ENCODE data around the gene FOXD2.
"Not testable (repeated sequence)": the region's sequence is repeated elsewhere in the genome, so short reads cannot be mapped to it uniquely, and the experiment has no call there.

Gene FOXD2

DNA sequence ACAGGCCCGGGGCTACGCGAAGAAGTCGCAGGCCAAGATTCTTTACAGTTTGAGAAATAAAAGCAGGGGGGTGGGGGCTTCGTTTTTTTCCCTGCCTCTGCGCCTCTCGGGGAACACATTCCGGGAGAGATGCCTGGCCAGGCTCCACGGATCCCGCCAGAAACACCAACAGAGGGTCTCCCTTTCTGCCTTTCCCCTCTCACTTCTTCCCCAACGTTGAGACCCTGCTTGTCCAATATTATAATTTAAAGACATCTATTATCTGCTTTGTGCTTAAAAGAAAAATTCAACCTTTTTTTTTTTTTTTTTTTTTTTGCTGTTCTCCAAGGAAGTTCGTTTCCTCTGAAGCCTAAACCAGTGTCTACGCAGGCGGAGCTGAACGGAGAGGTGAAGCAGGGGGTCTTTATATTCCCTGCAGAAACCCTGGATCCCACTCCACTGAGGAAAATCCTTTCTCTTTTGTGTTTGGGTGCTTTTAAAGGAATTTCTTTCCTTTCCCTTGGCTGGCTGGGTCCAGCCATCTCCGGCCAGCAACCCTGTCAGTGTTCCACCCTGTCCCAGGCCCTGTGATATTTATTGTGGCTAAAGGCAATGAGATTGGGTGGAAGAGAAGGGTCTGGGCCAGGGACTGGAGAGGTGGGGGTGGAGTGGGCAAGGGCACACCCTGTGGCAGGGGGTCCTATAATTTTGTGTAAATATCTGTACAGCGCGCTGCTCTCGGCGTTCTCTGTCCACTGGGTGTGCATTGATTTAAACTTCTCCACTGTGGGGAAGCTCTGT lies 2.2 kb downstream of the FOXD2 start:
- no peak for DNase-seq (ENCODE audit: low read depth in 2 of 2)

DNA sequence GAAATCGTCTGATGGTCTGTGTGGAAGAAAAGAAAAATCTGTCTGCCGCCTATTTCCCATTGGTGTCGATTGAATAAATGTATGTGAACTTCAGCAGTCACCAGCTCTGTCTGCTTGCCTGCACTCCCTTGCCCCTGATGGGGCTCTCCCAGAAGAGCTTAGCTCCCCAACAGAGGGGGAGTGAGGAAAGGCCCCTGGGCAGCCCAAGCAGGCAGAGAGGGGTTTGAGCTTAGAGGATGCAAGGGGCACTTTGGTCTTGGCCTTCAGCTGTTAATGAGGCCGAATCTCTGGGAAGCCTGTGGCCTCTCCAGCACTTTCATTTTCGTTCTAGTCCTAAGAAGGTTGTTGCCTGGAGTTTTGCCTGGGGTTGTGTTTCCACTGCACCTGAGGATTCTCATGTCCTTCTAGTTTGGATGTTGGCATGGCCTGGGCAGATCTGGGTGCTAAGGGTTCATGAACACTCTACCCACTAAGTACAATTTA lies 2.8 kb downstream of the FOXD2 start:
- no peak for DNase-seq (ENCODE audit: low read depth in 2 of 2)

DNA sequence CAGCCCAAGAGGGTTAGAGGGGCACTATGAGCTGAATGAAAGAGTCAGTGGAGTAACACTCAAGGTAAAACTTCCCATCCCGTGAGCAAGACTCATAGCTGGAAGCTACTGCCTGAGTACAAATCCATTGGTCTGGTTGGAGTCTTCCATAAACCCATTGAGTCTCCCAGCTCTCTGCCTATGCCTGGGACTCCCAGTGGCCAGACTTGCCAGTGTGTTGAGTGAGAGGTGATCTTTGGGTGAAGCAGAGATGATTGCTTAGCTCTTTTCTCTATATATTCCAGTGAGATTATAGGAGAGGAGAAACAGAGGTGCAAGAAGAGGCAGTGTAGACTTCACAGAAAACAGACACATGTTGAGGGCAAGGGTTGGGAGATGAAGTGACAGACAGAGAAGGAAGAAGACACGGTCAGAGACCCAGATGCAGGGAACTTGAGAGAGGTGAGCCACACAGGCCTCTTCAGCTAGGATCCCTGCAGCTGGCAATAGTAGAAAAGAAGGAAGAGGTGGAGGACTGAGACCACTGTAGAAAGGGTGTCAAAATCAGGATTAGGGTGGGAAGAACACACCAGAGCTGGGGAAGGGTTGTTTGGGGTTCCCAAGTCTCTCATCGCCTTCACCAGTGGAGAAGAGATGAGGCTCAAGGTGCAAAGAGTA lies 3.7 kb downstream of the FOXD2 start:
- no peak for DNase-seq (ENCODE audit: low read depth in 2 of 2)

DNA sequence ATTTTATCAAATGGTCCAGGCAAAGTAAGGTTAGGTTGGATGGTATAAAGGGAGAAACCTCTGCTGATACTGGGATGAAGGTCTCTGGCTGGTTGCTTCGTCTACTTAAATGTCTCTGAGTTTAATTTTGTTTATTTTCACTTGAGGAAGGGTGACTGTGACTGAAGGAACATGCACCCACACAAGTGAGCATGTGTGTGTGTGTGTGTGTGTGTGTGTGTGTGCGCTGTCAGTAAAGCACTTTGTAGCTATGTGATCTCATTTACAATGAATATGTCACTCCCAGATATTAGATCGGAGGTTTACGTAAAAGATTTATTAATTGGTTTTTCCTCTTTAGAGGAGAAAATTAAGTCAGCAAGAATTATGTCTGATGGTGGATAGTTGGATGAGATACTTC lies 4.4 kb downstream of the FOXD2 start:
- DNase-seq (ENCODE audit: low read depth in 2 of 2), result no peak

DNA sequence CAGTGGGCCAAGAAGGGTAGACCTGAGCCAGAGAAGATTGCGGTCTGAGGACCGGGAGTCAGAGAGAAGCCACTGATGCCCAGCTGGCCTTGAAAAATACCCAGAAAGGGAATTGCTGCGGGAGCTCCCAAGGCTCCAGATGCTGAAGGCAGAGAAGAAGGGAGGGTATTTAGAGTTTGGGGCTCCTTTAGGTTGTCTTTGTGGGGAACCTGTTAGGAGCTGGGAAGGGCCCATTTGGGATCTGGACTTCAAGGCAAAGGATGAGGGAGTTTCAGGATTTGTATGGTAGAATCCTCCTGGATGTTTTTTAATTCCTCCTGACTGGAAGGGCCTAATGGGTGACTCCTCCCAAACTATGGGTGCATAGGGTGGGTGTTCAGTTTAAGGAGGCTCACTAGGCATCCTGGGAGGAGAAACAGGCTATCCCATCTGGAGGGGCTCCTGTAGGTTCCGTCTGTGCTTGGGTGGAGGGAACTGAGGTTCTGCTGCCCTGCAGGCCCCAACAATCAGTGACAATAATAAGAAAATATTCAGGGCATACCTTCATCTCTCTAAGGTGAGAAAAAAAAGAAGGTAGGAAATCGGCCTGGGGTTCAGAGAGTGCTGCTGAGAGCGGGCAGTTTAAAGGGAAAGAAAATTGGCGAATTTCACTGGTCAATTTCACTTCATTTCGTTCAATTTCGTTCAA lies 5.1 kb downstream of the FOXD2 start:
- no peak for DNase-seq (ENCODE audit: low read depth in 2 of 2)

DNA sequence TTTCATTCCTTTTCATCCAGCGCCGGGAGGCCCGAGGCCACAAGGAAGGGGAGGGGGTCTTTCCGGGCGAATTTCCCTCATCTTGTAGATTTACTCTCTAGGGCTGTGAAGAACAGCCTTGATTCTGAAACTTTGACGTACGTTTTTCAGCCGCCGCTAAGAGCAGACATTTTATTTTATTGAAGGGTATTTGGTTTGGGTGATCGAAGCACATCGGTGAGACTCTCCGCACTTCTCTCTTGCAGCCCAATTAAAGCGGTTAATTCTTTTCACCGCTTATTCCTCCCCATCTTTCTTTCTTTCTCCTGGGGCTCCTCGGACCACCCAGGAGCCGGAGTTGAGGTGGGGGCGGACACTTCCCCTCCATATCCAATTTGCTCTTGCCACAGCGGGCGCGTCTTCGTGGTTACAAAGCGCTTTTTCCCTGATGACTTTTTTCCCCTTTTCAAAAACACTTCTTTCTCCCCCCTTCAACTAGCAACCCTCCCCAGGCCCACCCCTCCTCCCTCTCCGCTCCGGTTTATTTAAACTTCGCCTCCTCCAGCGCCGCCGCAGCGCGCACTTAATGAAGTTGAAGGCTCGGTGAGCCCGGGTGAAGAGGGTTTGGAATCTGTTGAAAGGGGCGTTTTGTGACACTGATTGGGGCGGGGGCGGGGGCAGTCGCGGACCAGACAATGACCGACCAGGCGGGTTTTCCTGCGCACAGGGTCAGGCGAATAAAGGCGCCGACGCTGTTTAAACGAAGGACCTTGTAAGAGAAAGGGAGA lies 5.9 kb downstream of the FOXD2 start:
- DNase-seq (ENCODE audit: low read depth in 2 of 2), result no peak

DNA sequence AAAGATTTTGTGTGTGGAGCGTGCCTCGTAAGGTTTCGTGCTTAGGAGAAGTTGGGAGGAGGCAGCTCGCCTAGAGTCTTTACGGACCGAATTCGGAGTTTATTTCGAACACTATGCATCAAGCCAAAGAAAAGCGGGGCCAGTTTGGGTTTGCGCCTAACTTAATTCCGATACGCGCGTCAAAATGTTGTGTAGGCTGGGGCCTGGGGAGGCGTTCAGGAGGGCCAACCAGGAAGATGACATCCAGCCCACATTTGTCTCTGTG lies 6.4 kb downstream of the FOXD2 start:
- no peak for DNase-seq (ENCODE audit: low read depth in 2 of 2)

DNA sequence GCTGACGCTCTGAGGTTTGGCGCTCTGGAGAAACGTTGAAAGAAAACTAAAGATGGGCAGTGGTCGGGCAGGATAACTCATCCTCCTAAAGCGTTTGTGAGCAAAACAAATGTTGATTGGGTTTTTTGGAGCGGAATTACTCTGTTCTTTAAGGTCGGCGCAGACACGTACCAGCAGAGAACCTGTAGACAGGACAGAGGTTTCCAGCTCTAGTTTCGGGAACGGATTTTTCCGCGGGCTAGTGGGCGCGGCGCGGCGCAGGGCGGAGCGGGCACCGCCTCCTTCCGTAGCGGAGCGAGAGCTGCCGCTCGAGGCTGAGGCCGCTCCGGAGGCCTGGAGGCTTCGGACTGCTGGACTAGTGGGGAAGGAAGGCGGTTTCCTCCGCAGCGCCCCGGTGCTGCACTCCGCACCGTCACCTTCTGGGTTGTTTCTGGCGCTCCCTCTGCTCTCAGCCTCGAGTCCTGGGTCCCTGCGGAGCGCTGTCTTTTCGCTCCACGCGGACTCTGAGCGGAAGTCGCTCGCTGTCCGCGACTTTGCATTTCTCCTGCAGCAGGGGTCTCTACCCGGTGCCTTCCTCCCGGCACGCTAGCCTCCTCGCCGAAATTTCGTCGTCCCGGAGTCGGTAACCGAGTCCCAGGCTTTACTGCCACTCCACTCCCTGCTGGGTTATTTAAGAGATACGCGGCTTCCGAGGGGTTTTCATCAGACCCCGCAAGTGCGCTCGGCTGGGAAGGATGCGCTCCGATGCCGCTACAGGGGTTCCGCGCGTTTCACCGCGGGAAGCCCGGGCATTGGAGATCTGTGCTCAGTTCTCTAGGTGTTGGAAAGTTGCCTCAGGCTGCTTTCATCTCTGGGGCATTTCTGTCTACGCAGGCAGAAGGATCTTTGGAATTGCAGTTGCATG lies 7.0 kb downstream of the FOXD2 start:
- DNase-seq (ENCODE audit: low read depth in 2 of 2), result no peak

DNA sequence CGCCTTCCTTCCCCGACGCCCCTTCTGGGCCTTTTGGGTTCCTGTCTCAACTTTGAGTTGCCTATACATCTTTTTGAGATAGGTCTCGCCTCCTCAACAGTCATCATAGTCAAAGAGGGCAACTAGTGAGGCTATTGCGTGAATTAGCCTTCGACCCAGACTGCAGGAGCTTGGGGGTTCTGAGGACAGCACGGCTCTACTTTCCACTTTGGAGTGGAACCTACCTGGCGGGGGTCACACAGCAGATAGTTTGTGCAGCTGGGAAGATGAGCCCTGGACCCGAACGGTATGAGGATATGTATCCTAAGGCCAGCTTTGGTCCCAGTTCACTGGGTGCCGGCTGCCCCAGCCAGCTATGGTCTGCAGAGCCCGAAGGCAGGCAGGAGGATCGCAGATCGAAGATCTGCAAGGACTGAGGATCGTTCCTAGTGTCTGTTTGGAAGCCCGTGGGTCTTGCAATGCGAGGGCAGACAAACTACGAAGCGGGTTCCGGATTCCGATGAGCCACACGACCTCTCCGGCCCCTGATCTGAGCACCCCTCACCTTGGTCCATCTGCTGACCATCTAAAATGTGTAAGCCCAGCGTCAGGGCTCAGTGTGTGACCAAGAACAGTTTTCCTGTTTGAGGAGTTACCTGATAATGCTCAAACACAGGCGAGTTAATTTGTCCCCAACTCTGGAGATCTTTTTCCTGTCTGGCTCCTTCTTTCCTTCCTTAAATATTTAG lies 8.1 kb downstream of the FOXD2 start:
- no peak for DNase-seq (ENCODE audit: low read depth in 2 of 2)

DNA sequence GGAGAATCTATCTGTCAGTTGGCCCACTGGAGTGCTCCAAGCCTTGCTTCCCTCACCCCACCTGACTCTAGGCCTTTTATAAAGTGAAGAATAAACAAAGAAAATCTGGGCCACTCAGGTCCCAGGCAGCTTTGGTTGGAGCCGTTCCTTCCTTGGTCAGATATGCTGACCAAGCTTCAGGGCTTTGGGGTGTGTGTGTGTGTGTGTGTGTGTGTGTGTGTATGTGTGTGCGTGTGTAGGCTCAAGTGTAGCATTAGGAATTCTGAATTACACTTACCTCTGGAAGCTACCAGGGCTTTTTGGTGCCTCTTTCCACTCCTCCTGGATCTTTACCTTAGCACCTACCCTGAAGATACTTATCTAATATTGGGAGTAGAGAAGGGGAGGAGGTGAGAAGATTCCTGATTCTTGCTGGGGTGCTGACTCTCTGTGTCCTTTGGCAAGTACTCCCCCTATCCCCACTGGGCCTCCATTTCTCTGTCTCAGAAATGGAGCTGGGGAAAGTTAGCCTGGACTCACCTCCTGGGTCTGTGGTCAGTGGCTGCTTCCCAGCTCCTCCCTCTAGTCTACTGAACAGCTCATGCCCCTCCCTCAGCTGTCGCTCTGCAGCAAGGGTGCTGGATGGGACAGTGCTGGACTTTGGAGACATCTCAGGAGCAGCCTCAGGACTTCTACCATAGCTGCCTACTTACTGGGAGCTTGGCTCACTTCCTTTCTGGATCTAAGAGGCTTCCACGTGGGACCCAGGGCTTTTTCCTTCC lies 10.8 kb downstream of the FOXD2 start:
- DNase-seq (ENCODE audit: low read depth in 2 of 2), result no peak

DNA sequence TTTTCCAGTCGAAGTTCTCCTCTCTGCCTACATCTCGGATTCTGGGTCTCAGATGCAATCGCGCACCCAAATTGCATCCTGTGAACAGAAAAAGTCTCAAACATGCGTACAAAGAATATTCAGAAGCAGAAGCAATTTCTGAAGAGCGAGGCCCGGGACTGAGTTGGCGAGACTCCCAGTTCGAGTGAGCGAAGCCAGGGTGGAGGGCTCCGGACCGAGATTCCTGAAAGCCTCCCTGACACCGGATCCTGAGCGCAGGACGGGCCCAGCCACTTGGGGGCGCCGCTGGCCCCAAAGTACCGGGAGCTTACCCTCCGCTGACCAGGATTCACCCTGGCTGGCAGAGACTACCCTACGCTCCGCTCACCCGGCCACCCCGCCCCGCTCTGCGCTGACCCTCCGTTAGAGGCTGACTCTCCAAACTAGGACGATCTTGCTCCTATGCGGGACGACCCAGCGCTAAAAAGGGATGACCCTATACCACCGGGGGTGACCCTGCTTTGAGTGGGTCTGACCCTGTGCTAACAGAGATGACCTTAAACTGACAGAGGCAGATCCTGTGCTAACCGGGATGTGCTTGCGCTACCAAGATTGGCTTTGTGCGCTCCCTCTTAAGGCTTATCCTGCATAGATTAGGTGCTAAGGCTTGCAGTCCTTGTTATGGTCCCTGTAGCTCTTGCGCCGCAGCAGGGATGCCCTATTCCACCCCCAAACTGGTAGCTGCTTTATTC lies 12.1 kb downstream of the FOXD2 start:
- DNase-seq (ENCODE audit: low read depth in 2 of 2), result no peak

DNA sequence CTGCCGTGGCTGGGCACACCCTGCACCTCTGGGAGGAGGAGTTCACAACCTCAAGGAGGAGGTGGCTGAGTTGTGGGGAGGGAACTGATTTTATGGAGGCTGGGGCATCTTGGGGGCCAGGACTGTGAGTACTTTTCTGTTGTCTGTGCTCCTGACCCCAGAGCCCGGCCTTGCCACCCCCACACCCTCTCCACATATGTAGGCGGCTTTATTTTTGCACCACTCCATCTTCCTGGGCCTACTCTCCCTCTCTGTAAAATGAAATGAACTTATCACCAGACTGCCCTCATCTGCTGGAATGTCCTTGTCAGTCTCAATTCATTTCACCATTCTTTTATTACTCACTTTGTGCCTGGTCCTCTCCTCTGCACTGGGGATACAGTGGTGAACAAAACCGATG lies 12.8 kb downstream of the FOXD2 start:
- no peak for DNase-seq (ENCODE audit: low read depth in 2 of 2)

DNA sequence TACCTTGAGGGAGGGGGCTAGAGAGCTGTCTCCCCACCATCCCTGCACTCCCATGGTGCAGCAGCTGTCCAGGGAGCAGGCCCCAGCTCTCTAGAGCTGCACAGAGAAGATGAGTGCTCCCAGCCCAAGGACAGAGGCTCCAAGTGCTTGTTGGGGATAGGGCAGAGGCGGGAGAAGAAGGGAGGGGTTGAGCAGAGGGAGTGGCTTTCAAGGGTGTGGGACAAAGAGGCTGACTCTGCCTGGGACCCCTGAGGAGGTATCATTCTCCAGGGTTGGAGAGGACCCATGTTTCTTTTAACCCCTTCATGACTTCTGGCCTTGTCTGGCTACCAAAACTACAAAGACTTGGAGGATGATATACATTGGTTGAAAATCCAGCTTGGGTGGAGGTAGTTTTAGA lies 14.6 kb downstream of the FOXD2 start:
- no peak for DNase-seq (ENCODE audit: low read depth in 2 of 2)

DNA sequence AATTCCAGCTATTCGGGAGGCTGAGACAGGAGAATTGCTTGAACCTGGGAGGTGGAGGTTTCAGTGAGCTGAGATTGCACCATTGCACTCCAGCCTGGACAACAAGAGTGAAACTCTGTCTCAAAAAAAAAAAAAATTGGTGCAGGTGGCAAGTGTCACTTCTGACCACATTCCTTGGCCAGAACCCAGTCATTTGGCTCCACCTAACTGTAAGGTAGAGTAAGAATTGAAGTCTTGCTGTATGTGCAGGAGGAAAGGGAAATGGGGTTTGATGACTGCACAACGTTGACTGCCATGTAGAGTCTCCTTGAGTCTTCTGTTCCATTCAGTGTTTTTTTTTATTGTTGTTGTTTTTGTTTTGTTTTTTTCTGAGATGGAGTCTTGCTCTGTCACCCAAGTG lies 16.1 kb downstream of the FOXD2 start:
- DNase-seq (ENCODE audit: low read depth in 2 of 2), result not testable (repeated sequence)

DNA sequence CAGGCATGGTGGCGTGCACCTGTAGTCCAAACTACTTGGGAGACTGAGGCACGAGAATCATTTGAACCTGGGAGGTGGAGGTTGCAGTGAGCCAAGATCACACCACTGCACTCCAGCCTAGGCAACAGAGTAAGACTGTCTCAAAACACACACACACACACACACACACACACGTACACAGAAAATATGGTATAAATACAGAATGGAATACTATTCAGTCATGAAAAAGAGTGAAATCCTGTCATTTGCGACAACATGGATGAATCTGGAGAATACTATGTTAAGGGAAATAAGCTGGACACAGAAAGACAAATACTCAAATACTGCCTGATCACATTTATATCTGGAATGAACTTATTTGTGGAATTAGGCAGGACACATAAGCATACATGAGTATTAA lies 18.4 kb downstream of the FOXD2 start:
- DNase-seq (ENCODE audit: low read depth in 2 of 2), result no peak

DNA sequence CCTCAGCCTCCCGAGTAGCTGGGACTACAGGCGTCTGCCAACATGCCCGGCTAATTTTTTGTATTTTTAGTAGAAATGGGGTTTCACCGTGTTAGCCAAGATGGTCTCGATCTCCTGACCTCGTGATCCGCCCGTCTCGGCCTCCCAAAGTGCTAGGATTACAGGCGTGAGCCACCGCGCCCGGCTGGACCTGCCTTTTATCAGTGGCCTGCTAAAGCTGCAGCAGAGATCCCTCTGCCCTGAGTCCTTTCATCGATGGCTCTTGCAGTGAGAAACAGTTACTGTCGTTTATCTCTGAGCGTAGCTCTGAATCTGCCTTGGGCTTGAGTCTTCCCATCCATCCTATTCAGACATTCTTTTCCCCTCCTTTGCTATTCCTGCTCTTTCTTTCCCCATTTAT lies 19.7 kb downstream of the FOXD2 start:
- not testable (repeated sequence) for DNase-seq (ENCODE audit: low read depth in 2 of 2)

DNA sequence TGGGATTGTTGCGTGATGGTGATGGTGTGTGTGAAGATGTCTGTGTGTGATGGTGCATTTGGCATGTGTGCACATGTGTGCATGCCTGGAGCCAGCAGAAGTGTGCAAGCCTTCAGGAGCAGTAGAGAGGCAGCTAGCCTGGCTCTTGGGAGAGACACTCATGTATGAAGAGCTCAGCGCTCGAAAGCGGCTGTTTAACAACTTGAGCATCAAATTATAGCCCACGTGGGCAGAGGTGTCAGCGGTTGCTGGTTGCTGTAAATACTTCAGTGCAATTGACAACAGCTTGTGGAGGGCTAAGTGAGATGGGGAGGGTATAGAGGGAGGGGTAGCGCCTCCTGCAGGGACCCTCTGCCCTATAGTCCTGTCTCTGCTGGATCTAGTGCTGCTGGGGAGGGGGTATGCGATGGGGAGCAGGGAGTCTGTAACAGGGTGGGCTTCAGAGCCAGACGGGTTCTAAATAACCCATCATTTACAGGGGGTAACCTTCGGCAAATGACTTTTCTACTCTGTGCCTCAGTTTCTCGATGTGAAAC lies 21.5 kb downstream of the FOXD2 start:
- no peak for DNase-seq (ENCODE audit: low read depth in 2 of 2)

DNA sequence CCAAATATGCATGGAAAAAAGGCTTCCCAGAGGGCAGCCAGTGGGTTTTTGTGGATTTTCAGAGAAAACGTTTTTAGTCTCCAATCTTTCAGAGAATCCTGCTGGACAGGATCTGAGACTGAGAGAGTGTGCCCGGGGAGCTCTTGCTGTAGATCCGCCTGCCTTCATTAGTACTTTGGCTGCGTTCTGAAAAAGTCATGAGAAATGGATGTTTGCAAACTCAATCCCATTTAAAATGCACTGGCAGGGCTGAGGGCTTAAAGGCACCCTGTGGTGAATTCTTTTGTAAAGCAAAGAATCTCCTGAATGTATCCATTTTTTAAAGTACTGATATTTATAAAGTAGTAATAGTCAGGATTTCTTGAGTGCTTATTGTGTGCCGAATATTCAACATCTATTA lies 22.2 kb downstream of the FOXD2 start:
- DNase-seq (ENCODE audit: low read depth in 2 of 2), result no peak

DNA sequence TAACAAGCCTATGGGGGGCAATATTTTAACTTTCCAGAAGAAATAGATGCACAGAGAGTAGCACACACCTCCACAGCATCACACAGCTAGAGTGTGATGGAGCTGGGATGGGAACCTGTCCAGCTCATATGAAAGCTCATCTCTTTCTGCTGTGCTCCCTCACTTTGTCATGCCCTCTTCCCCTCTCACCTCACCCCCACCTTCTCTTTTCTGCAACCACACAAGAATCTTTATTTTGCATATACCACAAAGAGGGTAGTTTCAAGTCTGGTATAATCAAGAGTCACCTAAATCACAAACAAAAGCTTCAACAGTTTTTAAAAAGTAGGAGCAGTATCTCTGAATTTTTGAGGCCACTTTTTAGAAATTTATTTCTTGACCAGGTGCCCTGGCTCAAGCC lies 22.6 kb downstream of the FOXD2 start:
- no peak for DNase-seq (ENCODE audit: low read depth in 2 of 2)
